GM12872 (cell line): Measurements from ENCODE around the gene RBM6.

Source experiments
- CTCF ChIP-seq: IDR thresholded peaks from 3 replicates; pipeline ENCODE4 v1.5.1; 2011; ENCODE audit warnings: low read depth, mild to moderate bottlenecking, low read length, moderate library complexity; ENCODE audit not compliant: insufficient read depth

Gene RBM6

GRCh38 chr3:50090984-50091383 lies 151.0 kb downstream of the RBM6 start:
- no peak for TF ChIP-seq CTCF

DNA sequence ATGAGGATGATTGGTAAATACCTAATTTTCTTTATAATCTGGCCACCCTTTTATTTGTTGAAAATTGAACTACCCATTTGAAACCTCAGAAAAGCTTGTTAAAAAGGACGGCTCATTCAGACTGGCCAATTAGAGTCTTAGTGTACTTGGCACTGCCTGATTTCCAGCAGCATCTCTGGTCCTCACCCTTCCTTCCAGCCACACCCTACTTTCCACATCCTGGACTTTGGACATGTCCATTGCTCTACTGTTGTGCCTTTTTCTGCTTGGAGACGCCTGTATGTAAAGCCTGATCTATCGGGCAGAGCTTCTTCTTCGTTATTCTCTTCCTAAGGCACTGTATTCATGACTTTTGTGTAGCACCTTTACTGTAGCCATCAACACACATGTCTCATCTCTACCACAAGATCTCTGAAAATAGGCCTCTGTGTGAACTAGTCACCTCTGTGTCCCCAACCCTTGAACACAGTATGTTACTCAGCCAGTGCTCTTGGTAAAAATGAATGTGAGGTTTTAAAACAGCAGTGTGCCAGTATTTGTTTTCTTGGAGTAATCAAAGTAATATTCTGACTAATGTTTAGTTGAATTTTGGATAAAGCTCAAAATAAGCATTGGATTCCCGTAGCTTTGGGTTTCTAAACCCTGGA lies 155.5 kb downstream of the RBM6 start:
- TF ChIP-seq CTCF = no peak

DNA sequence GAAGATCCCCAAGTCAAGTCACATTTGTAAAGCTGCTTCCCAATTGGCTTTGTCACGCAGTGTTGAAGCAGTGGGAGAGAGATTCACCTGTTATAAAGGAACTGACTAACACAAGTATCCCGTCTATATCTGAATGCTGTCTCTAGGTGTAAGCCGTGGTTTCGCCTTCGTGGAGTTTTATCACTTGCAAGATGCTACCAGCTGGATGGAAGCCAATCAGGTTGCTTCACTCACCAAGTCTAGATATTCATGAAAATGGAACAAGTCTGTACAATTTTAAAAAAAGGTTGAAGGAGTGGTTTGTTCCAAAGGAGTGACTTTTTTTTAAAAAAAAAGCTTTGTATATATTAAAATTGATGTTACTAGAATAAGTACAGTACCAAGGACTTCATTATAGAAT lies 160.4 kb downstream of the RBM6 start:
- TF ChIP-seq CTCF = no peak

DNA sequence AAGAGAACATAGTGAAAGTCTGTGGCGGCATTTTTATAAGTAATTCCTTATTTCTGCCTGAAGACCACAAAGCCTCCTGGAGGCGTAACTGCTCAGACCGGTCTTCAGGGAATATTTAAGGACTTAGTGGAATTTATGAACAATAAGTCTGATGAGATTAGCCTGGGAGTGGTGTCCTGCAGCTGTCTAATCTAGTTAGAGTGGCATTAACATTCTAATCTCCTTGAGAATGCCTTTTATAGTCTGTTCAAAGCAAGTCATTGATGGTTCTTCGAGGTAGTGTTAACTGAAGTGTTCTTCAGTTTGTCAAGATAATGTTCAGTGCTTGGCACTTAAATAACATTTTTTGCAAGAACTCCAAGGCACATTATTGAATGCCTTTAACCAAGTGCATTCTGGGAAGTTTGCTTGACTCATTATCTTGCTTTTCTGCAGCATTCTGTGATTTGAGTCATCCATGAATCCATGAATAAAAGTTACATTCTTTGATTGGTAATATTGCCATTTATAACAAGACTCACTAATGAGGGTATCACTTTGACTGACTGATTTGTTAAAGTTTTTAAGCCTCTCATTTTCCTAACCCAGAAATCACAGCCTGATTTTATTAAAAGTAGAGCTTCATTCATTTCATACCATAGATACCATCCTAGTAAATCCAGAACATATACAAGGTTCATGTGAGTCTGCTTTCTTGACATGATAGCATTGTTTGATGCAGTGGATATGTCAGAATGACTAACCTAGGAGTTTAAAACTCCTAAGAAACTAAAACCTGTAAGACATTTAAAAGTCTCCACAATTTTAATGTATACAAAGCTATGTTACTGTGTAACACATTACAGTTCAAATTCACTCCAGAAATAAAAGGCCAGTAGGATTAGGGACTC lies 161.3 kb downstream of the RBM6 start:
- no peak for TF ChIP-seq CTCF

GRCh38 chr3:50102558-50102957 lies 162.6 kb downstream of the RBM6 start:
- TF ChIP-seq CTCF = no peak

DNA sequence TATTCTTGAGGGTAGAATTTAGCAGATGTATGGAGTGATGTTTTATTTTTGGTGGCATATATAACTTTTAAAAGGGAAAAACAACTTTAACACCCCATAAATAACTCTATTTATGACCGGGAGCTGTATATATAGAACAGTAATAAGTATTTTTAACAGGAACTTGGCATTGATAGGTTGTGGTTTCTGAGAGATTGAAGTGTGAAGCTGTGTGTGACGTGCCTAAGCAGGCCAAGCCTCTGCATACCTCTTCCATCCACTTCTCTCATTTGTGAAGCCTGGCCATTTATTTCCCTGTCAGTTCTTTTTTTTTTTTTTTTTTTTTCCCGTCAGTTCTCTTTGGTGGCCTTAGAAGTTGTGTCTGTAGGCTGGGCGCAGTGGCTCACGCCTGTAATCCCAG lies 171.8 kb downstream of the RBM6 start:
- TF ChIP-seq CTCF = no peak

- TF ChIP-seq CTCF = no peak
These were observed 172.5 kb downstream of the RBM6 start for GRCh38 chr3:50112462-50112861.
